ENCODE data around the gene C19orf47.
A peak's percentile ranks its signal among the peaks of the same experiment; 100 is the strongest.
"Not testable (repeated sequence)": the region's sequence is repeated elsewhere in the genome, so short reads cannot be mapped to it uniquely, and the experiment has no call there.

The C19orf47 gene

DNA sequence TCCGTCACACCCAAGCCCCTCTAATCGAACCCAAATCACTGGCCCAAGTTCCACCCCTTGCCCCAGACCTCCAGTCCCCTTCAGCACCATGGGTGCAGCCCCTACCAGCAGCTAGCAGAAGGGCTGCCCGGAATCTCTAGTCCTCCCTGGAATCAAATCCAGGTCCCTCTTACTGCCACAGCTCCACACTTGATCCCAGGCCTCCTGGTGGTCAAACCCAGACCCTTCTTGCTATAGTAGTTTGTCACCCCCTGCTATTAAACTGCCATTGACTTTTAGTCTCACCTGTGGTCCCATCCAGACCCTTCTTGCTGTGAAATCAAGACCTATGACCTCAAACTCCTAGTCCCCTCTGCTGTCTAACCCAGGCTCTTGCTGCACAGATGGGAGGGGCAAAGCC lies 33.1 kb upstream of the C19orf47 start:
- Mint-ChIP-seq H3K27ac (no peak overlapping the region), H3K4me3 (no peak overlapping the region), H3K27me3 (no peaks in the 10 kb centered on the region), H3K4me1 (no peaks in the 10 kb centered on the region), H3K36me3 (no peaks in the 10 kb centered on the region), H3K9me3 (no peaks in the 10 kb centered on the region)

DNA sequence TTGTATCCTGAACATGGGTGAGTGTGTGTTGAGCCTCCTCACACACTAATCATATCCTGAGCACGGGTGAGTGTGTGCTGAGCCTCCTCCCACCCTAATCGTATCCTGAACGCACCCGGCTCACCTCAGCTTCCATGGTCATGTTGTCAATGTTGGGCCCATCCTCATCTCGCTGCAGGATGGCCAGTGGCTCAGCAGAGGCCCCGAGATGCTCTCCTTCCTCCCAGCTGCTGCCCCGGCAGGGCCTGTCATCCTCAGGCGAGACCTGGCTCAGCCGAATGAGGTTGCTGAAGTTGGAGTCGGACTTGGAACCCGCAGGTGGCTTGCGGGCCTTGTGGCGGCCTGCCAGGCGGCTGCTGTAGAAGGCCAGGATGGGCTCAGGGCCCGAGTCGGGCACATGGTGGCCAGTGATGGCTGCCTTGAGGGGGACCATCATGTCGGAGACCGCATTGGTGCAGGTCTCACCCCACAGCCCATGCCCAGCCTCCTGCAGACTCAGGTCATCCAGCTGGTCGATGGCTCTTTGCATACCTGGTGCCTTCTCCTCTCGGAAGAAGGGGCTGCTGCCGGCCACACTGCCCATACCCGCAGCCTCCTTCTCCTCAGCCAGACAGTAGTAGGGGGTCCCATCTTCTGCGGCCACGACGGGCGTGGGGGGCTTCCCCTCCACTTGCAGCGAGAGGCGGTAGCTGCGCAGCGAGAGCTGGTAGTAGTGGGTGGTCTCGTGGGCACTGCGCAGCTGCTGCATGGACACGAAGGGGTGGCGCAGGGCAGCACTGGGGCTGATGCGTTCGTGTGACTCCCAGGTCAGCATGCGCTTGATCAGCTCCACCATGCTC lies 32.2 kb upstream of the C19orf47 start:
- Mint-ChIP-seq H3K9me3 (no peaks in the 10 kb centered on the region), H3K4me3 (no peak overlapping the region), H3K36me3 (no peaks in the 10 kb centered on the region), H3K27ac (no peak overlapping the region), H3K4me1 (no peaks in the 10 kb centered on the region), H3K27me3 (no peaks in the 10 kb centered on the region)

DNA sequence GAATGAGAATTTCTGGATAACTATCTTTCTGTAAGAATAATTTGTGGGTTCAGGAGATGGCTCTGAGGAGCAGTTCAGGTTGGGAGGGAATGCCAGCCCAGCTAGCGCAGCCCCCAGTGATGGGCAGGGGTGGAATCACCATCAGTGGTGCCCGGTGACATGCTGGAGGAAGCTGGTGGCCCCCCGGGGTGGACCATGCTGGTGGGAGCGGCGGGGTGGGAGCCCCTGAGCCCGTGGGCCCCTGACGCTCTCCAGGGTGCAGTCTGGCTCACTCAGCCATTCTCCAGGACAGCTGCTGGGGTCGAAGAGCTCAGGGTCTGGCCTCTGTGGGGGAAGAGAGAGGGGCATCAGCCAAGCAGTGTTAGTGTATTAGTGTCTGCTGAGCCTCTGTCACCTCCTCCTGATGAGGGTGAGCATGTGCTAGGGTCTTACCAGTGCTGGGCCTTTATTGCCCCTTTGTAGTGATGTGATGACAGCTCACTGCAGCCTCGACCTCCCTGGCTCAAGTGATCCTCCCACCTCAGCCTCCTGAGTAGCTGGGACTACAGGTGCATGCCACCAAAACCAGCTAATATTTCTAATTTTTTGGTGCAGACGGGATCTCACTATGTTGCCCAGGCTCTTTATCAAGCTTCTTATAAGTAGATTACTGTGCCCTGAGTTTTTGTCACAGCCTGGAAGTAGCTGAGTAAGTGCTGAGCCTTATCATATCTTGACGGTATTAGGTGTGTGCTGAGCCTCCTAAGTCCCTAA lies 31.4 kb upstream of the C19orf47 start:
- no peaks in the 10 kb centered on the region for H3K27me3 Mint-ChIP-seq
- no peaks in the 10 kb centered on the region for H3K4me1 Mint-ChIP-seq
- H3K27ac Mint-ChIP-seq = no peak overlapping the region
- no peaks in the 10 kb centered on the region for H3K9me3 Mint-ChIP-seq
- no peak overlapping the region for H3K4me3 Mint-ChIP-seq
- H3K36me3 Mint-ChIP-seq = no peaks in the 10 kb centered on the region

DNA sequence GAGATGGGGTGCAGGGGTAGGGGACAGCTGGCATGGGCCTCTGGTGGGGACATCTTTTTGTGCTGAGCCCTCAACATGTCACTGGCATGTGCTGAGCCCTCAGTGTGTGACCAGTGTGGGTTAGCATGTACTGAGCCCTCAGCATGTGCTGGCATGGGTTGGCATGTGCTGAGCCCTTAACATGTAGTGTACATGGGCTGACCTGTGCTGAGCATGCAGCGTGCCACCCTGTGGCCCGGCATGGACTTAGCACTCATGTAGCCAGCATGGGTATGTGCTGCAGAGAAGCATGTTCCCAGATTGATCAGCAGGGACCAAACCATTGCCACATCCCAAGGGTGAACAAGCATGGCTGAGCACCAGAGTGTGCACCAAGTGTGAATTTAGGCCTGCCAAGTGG lies 30.3 kb upstream of the C19orf47 start:
- no peaks in the 10 kb centered on the region for H3K36me3 Mint-ChIP-seq
- H3K4me1 Mint-ChIP-seq = no peaks in the 10 kb centered on the region
- H3K27me3 Mint-ChIP-seq = no peaks in the 10 kb centered on the region
- H3K4me3 Mint-ChIP-seq = no peak overlapping the region
- no peak overlapping the region for H3K27ac Mint-ChIP-seq
- H3K9me3 Mint-ChIP-seq = no peaks in the 10 kb centered on the region

DNA sequence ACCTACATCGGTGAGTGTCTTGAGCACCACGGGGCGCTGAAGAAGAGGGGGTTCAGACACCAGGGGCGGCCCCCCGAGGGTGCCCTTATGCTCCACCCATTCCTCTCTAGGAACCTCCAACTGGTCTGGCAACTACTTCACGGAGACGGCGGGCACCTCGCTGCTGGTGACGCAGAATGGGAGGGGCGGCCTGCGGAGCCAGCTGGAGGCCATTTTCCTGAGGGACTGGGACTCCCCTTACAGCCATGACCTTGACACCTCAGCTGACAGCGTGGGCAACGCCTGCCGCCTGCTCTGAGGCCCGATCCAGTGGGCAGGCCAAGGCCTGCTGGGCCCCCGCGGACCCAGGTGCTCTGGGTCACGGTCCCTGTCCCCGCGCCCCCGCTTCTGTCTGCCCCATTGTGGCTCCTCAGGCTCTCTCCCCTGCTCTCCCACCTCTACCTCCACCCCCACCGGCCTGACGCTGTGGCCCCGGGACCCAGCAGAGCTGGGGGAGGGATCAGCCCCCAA lies 29.7 kb upstream of the C19orf47 start:
- no peak overlapping the region for H3K27ac Mint-ChIP-seq

DNA sequence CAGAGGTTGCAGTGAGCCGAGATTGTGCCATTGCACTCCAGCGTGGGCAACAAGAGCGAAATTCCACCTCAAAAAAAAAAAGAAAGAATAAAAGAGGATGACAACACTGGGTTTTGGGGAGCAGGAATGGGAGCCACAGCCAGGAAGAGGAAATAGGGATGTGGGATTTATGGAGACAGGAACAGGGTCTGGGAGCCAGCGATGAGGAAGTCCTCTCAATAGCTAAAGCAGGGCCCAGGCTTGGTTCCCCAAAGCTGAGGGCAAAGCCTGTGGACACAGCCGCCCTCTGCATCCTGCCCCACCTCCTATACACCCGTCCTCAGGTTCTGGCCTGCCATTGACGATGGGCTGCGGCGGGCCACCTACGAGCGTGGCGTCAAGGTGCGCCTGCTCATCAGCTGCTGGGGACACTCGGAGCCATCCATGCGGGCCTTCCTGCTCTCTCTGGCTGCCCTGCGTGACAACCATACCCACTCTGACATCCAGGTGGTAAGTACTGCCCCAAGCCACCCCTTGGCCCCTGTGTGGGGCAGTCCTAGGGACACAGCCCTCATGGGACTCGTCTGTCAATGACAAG lies 28.2 kb upstream of the C19orf47 start:
- H3K9me3 Mint-ChIP-seq = no peaks in the 10 kb centered on the region
- H3K27me3 Mint-ChIP-seq = no peaks in the 10 kb centered on the region
- no peak overlapping the region for H3K27ac Mint-ChIP-seq
- H3K4me1 Mint-ChIP-seq = no peaks in the 10 kb centered on the region
- no peaks in the 10 kb centered on the region for H3K36me3 Mint-ChIP-seq
- no peak overlapping the region for H3K4me3 Mint-ChIP-seq

More for the DNA sequence above, 29.7 kb upstream of the C19orf47 start:
- H3K4me1 Mint-ChIP-seq = no peaks in the 10 kb centered on the region
- H3K4me3 Mint-ChIP-seq = no peak overlapping the region
- H3K27me3 Mint-ChIP-seq = no peaks in the 10 kb centered on the region
- H3K36me3 Mint-ChIP-seq = no peaks in the 10 kb centered on the region
- no peaks in the 10 kb centered on the region for H3K9me3 Mint-ChIP-seq

DNA sequence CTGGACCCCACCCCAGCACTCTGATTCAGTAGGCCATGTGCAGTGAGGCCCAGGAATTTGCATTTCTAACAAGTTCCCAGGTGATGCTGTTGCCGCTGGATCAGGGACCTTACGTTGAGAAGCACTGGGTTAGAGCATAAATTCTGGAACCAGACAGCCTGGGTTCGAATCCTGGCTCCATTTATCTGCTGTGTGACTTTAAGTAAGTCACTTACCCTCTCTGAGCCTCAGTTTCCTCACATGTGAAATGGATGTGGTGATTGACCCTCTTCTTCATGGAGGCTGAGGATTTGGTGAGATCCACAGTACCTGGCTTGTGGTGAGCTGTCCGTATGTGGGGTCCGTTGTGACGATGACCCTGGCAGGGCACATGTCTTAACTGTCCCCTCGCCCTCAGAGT lies 25.9 kb upstream of the C19orf47 start:
- no peak overlapping the region for H3K4me3 Mint-ChIP-seq
- H3K27ac Mint-ChIP-seq = no peak overlapping the region
- no peaks in the 10 kb centered on the region for H3K9me3 Mint-ChIP-seq
- H3K4me1 Mint-ChIP-seq = no peaks in the 10 kb centered on the region
- H3K36me3 Mint-ChIP-seq = peaks cover 2% of the 10 kb centered on the region
- H3K27me3 Mint-ChIP-seq = no peaks in the 10 kb centered on the region

DNA sequence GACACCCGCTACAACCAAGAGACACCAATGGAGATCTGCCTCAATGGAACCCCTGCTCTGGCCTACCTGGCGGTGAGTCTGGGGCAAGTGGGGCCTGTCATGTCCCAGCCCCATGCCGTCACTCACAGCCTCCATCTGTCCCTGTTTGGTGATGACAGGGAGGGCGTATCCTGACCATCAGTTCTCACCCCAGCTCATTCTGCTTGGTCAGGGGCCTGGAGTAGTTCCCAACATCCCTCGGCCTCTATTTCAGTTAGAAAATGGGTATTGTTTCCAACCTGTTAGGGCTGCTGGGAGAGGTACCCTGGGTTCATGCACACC lies 23.6 kb upstream of the C19orf47 start:
- Mint-ChIP-seq H3K9me3 (no peaks in the 10 kb centered on the region), H3K4me1 (no peaks in the 10 kb centered on the region), H3K27me3 (no peaks in the 10 kb centered on the region), H3K27ac (no peak overlapping the region), H3K4me3 (no peak overlapping the region), H3K36me3 (peaks cover 2% of the 10 kb centered on the region)

DNA sequence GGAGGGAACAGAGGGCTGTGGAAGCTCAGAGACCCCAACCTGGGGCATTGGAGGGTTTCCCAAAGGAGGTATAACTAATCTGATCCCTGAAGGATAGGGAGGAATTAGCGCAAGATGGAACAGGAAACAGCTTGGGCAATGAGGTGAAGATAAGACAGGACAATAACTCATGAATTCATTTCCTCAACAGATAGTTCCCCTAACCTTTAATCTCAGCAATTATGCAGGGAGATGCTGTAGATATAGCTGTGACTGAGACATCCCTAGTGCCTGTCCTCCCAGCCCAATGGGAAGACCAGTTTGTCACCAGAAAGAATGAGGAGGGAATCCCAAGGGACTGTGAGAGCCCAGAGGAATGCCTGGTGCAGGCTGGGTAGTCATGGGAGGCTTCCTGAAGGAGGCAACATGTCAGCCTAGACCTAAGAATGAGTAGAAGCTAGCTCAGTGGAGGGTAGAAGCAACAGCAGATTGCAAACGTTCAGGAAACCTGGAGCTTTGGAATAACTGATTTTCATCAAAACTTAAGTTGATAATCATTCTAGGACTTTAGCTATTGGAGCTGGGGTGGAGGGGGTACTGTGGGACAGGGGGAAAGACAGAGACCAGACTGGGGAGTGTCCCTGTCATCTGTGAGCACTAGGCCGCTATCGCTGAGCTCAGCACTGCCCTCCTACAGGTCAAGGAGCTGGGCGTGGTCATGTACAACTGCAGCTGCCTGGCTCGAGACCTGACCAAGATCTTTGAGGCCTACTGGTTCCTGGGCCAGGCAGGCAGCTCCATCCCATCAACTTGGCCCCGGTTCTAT lies 23.0 kb upstream of the C19orf47 start:
- Mint-ChIP-seq H3K27me3 (no peaks in the 10 kb centered on the region), H3K27ac (no peak overlapping the region), H3K9me3 (no peaks in the 10 kb centered on the region), H3K4me3 (no peak overlapping the region), H3K36me3 (peaks cover 2% of the 10 kb centered on the region), H3K4me1 (no peaks in the 10 kb centered on the region)

DNA sequence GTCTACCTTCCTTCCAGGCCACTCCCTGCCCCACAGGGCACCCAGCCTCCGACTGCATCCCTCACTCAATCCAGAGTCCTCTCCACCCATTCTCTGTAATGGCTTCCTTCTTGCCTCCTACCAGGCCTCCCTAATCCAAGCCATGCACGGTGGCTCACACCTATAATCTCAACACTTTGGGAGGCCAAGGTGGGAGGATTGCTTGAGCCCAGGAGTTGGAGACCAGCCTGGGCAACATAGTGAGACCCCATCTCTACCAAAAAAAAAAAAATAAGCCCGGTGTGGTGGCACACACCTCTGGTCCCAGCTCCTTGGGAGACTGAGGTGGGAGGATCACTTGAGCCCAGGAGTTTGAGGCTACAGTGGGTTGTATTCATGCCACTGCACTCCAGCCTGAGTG lies 22.1 kb upstream of the C19orf47 start:
- H3K9me3 Mint-ChIP-seq, H3K4me3 Mint-ChIP-seq, H3K4me1 Mint-ChIP-seq, H3K27me3 Mint-ChIP-seq, H3K27ac Mint-ChIP-seq, H3K36me3 Mint-ChIP-seq: not testable (repeated sequence)

DNA sequence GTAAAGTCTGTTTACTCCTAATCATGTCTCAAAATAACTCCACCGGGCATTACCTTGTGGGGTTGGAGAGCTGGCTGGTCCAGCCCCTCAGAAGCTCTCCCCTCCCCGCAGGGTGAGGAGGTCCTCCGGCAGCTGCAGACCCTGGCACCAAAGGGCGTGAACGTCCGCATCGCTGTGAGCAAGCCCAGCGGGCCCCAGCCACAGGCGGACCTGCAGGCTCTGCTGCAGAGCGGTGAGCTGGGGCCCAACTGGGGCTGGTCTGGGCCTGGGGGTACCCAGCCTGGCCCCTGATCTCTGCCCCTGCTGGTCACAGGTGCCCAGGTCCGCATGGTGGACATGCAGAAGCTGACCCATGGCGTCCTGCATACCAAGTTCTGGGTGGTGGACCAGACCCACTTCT lies 21.6 kb upstream of the C19orf47 start:
- Mint-ChIP-seq H3K27me3 (no peaks in the 10 kb centered on the region), H3K27ac (no peak overlapping the region), H3K4me1 (peaks cover 8% of the 10 kb centered on the region), H3K4me3 (no peak overlapping the region), H3K36me3 (peaks cover 2% of the 10 kb centered on the region), H3K9me3 (no peaks in the 10 kb centered on the region)

DNA sequence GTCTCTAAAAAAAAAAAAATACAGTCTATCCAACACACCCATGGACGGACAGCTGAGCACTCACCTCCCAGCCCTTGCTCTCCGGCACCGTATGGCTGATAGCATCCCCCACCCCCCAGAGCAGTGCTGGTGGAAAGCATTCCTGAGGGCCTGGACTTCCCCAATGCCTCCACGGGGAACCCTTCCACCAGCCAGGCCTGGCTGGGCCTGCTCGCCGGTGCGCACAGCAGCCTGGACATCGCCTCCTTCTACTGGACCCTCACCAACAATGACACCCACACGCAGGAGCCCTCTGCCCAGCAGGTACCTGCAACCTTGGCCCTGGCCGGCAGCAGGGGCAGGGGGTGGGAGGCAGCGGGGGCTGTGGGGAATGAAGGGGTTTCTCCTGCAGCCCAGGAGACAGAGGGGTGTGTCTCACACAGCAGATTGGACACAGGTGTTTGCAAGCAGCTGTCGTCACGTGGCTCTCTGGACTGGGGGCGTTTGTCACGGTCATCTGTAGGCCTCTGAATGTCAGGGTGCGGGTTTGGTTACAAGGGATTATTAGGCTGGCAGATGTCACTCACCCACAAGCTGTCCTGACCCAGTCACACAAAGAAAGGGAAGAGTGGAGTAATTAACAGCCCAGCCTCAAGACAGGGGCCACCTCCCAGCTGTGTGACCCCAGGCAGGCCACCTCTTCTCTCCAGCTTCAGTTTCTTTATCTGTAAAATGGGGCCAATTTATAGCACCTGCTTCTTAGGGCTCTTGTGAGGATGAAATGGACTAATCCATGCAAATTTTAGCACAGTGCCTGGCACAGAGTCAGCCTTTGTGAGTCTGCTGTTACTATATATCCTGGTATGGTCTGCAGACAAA lies 19.6 kb upstream of the C19orf47 start:
- H3K9me3 Mint-ChIP-seq = no peaks in the 10 kb centered on the region
- peaks cover 2% of the 10 kb centered on the region for H3K36me3 Mint-ChIP-seq
- H3K4me3 Mint-ChIP-seq = no peak overlapping the region
- H3K27me3 Mint-ChIP-seq = no peaks in the 10 kb centered on the region
- peaks cover 14% of the 10 kb centered on the region for H3K4me1 Mint-ChIP-seq
- no peak overlapping the region for H3K27ac Mint-ChIP-seq

DNA sequence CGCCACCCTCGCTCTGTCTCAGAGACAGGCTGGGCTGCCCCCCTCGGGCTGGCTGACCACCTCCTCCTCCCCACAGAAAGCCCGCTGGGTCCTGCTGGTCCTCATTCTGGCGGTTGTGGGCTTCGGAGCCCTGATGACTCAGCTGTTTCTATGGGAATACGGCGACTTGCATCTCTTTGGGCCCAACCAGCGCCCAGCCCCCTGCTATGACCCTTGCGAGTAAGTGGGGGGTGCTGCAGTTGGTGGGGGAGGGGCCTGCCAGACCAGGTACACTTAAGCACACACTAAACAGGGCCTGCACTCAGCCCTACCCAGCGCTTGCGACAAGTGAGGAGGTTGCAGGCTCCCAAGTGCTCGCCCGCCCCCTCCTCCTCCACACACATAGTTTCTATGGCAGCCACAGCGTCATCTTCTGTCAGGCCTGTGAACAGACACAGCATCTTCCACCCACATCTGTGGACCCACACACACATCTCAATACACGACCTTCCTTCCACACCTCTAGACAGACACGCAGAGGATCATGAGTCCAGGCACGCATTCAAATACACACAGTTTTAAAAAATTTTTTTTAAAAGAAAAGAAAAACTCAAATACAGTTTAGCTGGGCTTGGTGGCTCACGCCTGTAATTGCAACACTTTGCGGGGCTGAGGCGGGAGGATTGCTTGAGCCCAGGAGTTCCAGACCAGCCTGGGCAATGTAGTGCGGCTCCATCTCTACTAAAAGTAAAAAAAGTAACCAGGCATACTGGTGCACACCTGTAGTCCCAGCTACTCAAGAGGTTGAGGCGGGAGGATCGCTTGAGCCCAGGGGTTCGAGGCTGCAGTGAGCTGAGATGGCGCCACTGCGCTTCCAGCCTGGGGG lies 18.7 kb upstream of the C19orf47 start:
- Mint-ChIP-seq H3K27ac (no peak overlapping the region), H3K9me3 (no peaks in the 10 kb centered on the region), H3K4me1 (peaks cover 15% of the 10 kb centered on the region), H3K27me3 (no peaks in the 10 kb centered on the region), H3K36me3 (peaks cover 2% of the 10 kb centered on the region), H3K4me3 (peak overlapping the region; percentile 26)

Measured in activated naive CD4-positive, alpha-beta T cell treated with anti-CD3 and anti-CD28 coated beads, Interleukin-2, amount 50 U/mL, for 24 hours (primary cell).